ENCODE results near the gene CARD11. TPM values are rescaled to one million over a fixed set of nuclear protein-coding genes. Genes with fewer than 3 reads are reported as not detected.

CARD11 gene
- 0.37 and 0.59 TPM in 2 replicates for total RNA-seq
- long read RNA-seq: 0 reads

DNA sequence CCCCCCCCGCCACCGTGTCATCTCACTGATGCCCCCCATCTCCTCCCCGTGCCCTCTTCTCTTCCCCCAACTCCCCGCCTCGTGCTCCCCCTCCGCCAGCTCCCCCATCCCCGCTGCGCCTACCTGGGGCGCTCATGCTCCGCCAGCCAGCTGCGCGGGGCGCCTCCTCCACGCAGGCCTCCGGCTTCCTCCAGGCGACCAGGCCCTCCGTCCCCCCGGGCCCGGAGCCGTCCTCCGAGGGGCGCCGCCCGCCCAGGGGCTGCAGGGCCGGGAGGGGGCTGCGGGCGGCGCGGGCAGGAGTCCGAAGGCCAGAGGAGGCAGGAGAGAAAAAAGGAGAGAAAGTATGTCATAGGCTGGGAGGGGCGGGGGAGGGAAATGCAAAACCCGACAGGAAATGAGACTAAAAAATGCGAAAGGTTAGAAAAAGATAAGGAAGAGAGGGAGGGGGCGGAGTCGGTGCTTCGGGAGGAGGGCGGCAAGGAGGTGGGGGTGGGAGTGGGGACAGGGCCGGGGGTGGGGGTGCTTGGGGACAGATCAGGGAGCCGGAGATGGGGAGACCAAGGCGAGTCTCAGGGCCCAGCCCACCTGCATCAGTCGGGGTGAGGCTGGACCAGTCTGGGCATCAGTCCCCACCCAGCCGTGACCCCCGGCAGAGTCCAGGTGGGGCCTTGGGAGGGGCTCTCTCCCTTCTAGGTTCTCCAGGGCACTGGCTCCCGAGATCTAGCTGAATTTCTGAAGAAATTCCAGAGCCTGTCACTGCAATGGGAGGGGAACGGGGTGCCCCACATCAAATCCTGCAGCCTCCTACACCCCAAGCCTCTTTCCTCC is at the start of gene CARD11:
Gene CARD11 (minus strand): TSS at position 324 of the 828 bp plus-strand sequence. CDS start 85,361 bp downstream, outside the sequence.
- no peak within 1 kb of the TSS for H3K27ac Mint-ChIP-seq (ENCODE audit: unreplicated experiment)
- no peaks in the 10 kb centered on the region for H3K9me3 Mint-ChIP-seq
- peaks cover 14% of the 10 kb centered on the region for H3K27me3 Mint-ChIP-seq (ENCODE audit: low read depth)
- no peak for DNase-seq (ENCODE audit: low read depth, low spot score)
- TF ChIP-seq, protein P1, sequence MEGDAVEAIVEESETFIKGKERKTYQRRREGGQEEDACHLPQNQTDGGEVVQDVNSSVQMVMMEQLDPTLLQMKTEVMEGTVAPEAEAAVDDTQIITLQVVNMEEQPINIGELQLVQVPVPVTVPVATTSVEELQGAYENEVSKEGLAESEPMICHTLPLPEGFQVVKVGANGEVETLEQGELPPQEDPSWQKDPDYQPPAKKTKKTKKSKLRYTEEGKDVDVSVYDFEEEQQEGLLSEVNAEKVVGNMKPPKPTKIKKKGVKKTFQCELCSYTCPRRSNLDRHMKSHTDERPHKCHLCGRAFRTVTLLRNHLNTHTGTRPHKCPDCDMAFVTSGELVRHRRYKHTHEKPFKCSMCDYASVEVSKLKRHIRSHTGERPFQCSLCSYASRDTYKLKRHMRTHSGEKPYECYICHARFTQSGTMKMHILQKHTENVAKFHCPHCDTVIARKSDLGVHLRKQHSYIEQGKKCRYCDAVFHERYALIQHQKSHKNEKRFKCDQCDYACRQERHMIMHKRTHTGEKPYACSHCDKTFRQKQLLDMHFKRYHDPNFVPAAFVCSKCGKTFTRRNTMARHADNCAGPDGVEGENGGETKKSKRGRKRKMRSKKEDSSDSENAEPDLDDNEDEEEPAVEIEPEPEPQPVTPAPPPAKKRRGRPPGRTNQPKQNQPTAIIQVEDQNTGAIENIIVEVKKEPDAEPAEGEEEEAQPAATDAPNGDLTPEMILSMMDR (conservative IDR thresholded peaks at IDR 0.05): no peak
- no peaks in the 10 kb centered on the region for H3K36me3 Mint-ChIP-seq (ENCODE audit: low read depth)
- no peaks in the 10 kb centered on the region for H3K4me1 Mint-ChIP-seq
- H3K4me3 Mint-ChIP-seq: no peak within 1 kb of the TSS

- Mint-ChIP-seq H3K4me3 (no peak overlapping the region), H3K9me3 (no peaks in the 10 kb centered on the region), H3K4me1 (peaks cover 7% of the 10 kb centered on the region), H3K27me3 (ENCODE audit: low read depth) (peaks cover 11% of the 10 kb centered on the region), H3K36me3 (ENCODE audit: low read depth) (no peaks in the 10 kb centered on the region), H3K27ac (ENCODE audit: unreplicated experiment) (no peak overlapping the region)
- no peak for DNase-seq (ENCODE audit: low read depth, low spot score)
- TF ChIP-seq, protein P1 (conservative IDR thresholded peaks at IDR 0.05): no peak
Measured at GRCh38 chr7:3092468-3092867, 48.8 kb upstream of the CARD11 start.

DNA sequence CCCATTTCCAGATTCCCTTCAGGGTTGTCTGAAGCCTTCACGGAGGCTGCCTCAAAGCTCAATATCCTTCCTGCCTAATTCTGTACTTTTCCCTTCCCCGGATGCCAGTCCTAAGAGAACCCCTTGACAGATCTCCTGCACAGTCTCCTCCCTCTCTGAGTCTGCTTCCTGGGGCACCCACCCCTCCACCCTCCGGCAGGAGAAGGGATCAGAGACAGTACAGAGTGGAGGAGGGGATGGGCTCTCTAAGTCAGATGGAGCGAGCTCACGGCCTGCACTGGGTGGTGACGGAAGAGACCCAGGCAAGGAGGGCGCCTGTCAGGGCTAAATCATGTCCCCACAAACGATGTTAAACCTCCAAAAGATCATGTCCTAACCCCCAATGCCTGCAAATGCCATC is 48.0 kb upstream of the CARD11 start:
- Mint-ChIP-seq H3K27me3 (ENCODE audit: low read depth) (peaks cover 17% of the 10 kb centered on the region), H3K27ac (ENCODE audit: unreplicated experiment) (peak overlapping the region; percentile 83), H3K9me3 (no peaks in the 10 kb centered on the region), H3K36me3 (ENCODE audit: low read depth) (no peaks in the 10 kb centered on the region), H3K4me3 (no peak overlapping the region), H3K4me1 (peaks cover 10% of the 10 kb centered on the region)
- TF ChIP-seq, protein P1 (conservative IDR thresholded peaks at IDR 0.05): no peak
- DNase-seq (ENCODE audit: low read depth, low spot score): no peak

GRCh38 chr7:3089493-3089892 is 45.8 kb upstream of the CARD11 start:
- DNase-seq (ENCODE audit: low read depth, low spot score): peak; percentile 28
- TF ChIP-seq, protein P1 (conservative IDR thresholded peaks at IDR 0.05): peak; percentile 69
- H3K9me3 Mint-ChIP-seq: no peaks in the 10 kb centered on the region
- no peaks in the 10 kb centered on the region for H3K36me3 Mint-ChIP-seq (ENCODE audit: low read depth)
- no peak overlapping the region for H3K4me3 Mint-ChIP-seq
- H3K27me3 Mint-ChIP-seq (ENCODE audit: low read depth): peaks cover 30% of the 10 kb centered on the region
- H3K4me1 Mint-ChIP-seq: peaks cover 10% of the 10 kb centered on the region
- no peak overlapping the region for H3K27ac Mint-ChIP-seq (ENCODE audit: unreplicated experiment)

DNA sequence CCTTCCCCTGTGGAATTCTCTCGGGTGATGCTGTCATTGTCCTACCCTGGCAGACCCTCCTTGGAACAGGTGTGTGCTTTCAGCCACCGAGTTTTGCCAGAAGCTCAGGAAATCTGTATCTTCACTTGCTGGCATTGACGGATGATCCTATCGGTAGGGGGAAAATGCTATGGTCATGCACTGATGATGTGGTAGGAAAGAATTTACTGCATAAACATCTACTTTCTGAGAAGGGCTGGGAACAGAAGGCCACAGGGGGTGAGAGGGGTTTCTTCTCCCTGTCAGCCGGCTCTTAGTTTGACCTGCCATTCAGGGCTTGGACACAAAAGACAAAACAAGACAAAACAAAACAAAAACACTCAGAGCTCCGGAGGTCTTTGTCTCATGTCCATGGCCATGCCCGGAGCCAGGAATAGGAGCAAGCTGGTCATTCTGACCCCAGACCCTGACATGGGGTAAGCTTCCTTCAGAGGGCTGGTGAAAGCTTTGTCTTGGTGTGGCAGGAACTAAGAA is 43.6 kb upstream of the CARD11 start:
- peaks cover 10% of the 10 kb centered on the region for H3K4me1 Mint-ChIP-seq
- TF ChIP-seq, protein P1 (conservative IDR thresholded peaks at IDR 0.05): no peak
- H3K27me3 Mint-ChIP-seq (ENCODE audit: low read depth): peaks cover 40% of the 10 kb centered on the region
- H3K4me3 Mint-ChIP-seq: no peak overlapping the region
- no peaks in the 10 kb centered on the region for H3K36me3 Mint-ChIP-seq (ENCODE audit: low read depth)
- no peak for DNase-seq (ENCODE audit: low read depth, low spot score)
- H3K9me3 Mint-ChIP-seq: peaks cover 5% of the 10 kb centered on the region
- H3K27ac Mint-ChIP-seq (ENCODE audit: unreplicated experiment): no peak overlapping the region

Data from neural crest cell (in vitro differentiated cells).